Measurements from ENCODE around the gene ATP9B. TPM values are rescaled to one million over a fixed set of nuclear protein-coding genes. Genes with fewer than 3 reads are reported as not detected.
"Not testable (repeated sequence)": the region's sequence is repeated elsewhere in the genome, so short reads cannot be mapped to it uniquely, and the experiment has no call there.

ATP9B gene
- total RNA-seq, 1 experiment from 2014 or later = 20.9 TPM

DNA sequence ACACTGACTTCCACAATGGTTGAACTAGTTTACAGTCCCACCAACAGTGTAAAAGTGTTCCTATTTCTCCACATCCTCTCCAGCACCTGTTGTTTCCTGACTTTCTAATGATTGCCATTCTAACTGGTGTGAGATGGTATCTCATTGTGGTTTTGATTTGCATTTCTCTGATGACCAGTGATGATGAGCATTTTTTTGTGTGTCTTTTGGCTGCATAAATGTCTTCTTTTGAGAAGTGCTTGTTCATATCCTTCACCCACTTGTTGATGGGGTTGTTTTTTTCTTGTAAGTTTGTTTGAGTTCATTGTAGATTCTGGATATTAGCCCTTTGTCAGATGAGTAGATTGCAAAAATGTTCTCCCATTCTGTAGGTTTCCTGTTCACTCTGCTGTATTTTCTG, 202.6 kb downstream of the ATP9B start:
- not testable (repeated sequence) for H4K20me1 ChIP-seq (ENCODE audit: control insufficient read depth, insufficient read depth, insufficient read length); H3K36me3 Mint-ChIP-seq (ENCODE audit: insufficient read depth in 1 of 3, low read depth in 3 of 3); H3K23me2 ChIP-seq (ENCODE audit: insufficient read length, low read depth, low read length, poor library complexity, severe bottlenecking); H3K27ac Mint-ChIP-seq; H4K5ac ChIP-seq (ENCODE audit: insufficient read length, low read depth, low read length); H3K79me2 ChIP-seq (ENCODE audit: insufficient read depth, low read length); H4K8ac ChIP-seq (replicated peaks; ENCODE audit: insufficient read length, low read depth, low read length); H2BK5ac ChIP-seq (ENCODE audit: insufficient read length, low read length); H3K56ac ChIP-seq (ENCODE audit: insufficient read length, low read depth, low read length); H4K91ac ChIP-seq (ENCODE audit: insufficient read length, low read depth, low read length); H3K9me3 Mint-ChIP-seq; DNase-seq; H3K18ac ChIP-seq (ENCODE audit: insufficient read length, low read depth, low read length); H3K23ac ChIP-seq (ENCODE audit: insufficient read length, low read depth, low read length); H2AFZ ChIP-seq (ENCODE audit: low read length); H3K27me3 Mint-ChIP-seq (ENCODE audit: low read depth); H2BK15ac ChIP-seq (ENCODE audit: low read depth, low read length); H3K4ac ChIP-seq (ENCODE audit: low read depth, low read length); H3K79me1 ChIP-seq (ENCODE audit: insufficient read depth, low read depth, low read length, poor library complexity, severe bottlenecking); H3K4me3 Mint-ChIP-seq; H3K4me2 ChIP-seq (ENCODE audit: insufficient read depth, insufficient read length, low read length); H3K9ac ChIP-seq (ENCODE audit: extremely low read depth, insufficient read length, low read length); H2BK120ac ChIP-seq (ENCODE audit: low read depth, low read length, poor library complexity, severe bottlenecking); H2AK5ac ChIP-seq (ENCODE audit: insufficient read length, low read length); H3K27me3 ChIP-seq (ENCODE audit: insufficient read depth, low read length); H3K27ac ChIP-seq (ENCODE audit: insufficient read length, low read depth, low read length); H3K4me1 ChIP-seq (ENCODE audit: insufficient read depth, low read length); H2BK20ac ChIP-seq (ENCODE audit: low read depth, low read length, poor library complexity, severe bottlenecking); H3K9me3 ChIP-seq (ENCODE audit: control insufficient read depth, low read depth, low read length); H2BK12ac ChIP-seq (ENCODE audit: insufficient read length, low read depth, low read length); H3T11ph ChIP-seq (ENCODE audit: low read length); H3K14ac ChIP-seq (ENCODE audit: insufficient read depth, low read length)
- peaks cover 11 to 13% of the 10 kb centered on the region in 2 experiments for H3K4me1 Mint-ChIP-seq
